GM21723 (cell line): ENCODE data around the gene UCK2.
"Not testable (repeated sequence)": the region's sequence is repeated elsewhere in the genome, so short reads cannot be mapped to it uniquely, and the experiment has no call there.

Experiments
- ATAC-seq: cut with Tn5 transposase; IDR thresholded peaks from one replicate; pipeline ENCODE4 v1.9.1; 2021; ENCODE audit warnings: mild to moderate bottlenecking, moderate library complexity; ENCODE audit not compliant: unreplicated experiment

The UCK2 gene

DNA sequence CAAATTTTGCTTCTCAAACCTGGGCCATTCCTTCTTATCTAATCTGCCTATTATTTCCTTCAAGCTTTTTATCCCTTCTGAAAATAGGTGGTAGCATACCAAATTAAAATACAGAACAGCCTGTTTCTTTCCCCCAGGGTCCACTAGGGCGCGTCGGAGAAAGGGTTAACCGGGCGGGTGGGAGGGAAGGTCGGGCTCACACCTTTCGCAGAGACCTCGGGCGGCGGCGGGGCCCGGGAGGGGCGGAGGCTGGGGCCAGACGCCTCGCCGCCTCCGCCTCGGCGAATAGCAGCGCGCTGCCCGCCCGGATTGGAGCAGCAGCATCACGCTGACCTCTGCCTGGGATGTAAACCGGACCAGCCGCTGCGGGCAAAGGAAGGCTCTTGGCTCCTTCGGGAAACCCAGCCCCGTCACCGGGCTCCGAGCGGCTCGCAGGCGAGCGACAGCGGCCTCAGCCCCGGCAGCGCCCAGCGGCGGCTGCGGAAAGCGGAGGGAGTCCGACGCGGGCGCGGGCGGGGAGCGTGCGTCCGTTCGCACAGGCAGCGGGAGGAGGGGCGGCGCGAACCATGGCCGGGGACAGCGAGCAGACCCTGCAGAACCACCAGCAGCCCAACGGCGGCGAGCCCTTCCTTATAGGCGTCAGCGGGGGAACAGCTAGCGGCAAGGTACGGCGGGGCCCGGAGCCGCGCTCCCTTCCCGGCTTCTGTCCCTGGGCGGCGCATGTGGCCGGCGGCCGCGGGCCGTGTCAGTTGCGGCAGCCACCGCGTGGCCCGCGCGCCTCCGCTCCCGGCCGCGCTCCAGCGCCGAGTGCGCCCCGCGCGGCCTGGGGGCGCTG, at the start of gene UCK2:
Gene UCK2, plus strand, starts transcription at position 347 of the 835 bp plus-strand sequence. Its CDS starts 220 bp downstream, at position 567.
- ATAC-seq, result peak; percentile 68

- not testable (repeated sequence) for ATAC-seq
These were observed 49.2 kb upstream of the UCK2 start for GRCh38 chr1:165778197-165778596.

GRCh38 chr1:165783519-165783918, 43.9 kb upstream of the UCK2 start:
- not testable (repeated sequence) for ATAC-seq

DNA sequence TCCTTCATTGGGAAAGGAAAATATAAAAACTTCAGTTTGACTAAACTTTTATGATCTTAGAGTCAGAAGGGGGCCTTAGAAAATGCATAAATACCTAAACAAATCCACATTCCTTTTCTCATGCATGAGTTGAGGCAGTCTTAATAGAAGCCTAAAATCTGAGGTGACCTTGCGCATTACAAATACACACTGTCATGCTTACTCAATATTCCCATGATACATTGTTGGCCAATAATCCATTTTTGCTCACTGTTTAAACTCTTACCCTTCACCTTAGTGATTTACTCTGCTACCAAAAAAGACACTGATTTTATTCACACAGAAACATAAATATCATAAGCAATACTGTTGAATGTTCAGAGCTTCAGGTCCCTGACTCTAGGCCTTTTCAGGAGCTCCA, 39.7 kb upstream of the UCK2 start:
- ATAC-seq, result no peak

DNA sequence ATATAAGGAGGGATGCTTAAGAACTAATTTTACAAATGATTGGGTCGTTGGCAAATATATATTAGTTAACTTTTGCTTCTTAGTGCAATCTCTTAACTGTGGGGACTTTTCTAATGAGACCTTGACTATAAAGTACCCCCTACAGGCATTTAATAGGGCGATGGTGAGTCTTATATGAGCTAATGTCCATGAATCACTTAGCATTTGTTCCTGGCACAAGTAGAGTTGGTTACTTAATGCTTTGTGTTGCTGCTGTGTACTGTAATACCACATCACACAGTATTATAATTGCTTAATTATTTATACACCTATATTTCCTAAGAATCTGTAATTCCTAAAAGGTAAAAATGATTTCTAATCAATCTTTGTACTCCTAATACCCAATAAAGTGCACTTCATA, 33.5 kb upstream of the UCK2 start:
- no peak for ATAC-seq

GRCh38 chr1:165795894-165796293, 31.5 kb upstream of the UCK2 start:
- no peak for ATAC-seq

- ATAC-seq, result no peak
These were observed 28.0 kb upstream of the UCK2 start for GRCh38 chr1:165799387-165799786.

GRCh38 chr1:165804513-165804912, 22.9 kb upstream of the UCK2 start:
- ATAC-seq, result not testable (repeated sequence)

DNA sequence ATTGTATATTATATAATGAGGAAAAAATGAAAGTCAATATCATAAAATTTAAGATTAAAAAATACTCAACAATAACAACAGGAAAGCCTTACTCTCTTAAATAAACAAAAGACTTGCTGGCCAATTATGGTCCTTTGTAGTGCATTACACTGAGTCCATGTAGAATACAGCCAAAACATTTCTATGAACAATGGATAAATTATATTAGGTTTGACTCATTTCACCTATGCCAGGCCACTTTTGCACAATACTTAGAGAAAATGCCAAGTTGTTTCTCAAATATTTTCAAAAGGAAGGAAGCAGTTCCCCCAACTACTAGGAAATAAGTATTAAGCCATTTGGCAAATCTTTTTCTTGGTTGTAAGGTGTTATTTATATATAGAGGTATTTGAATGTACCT, 19.8 kb upstream of the UCK2 start:
- no peak for ATAC-seq

DNA sequence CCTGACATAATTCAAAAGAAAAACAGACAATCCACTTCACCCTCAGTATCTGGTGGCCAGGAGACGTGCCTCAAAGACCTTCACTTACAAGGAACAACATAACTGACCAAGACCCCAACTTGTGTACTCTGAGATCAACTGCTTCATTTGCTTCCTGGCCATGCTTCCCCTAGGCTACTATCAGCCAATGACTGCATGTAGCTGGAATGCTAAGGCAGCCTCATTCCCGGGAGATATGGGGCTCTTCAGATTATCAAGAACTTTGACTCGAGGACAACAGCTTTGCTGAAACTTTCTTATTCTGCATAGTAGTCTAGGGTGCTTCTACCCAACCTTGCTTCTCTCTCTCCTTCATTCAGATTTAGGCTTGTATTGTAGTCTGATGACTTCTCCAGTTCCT, 11.7 kb upstream of the UCK2 start:
- ATAC-seq, result no peak

GRCh38 chr1:165816157-165816556, 11.3 kb upstream of the UCK2 start:
- ATAC-seq, result no peak

- no peak for ATAC-seq
These were observed 10.5 kb upstream of the UCK2 start for GRCh38 chr1:165816826-165817497.

DNA sequence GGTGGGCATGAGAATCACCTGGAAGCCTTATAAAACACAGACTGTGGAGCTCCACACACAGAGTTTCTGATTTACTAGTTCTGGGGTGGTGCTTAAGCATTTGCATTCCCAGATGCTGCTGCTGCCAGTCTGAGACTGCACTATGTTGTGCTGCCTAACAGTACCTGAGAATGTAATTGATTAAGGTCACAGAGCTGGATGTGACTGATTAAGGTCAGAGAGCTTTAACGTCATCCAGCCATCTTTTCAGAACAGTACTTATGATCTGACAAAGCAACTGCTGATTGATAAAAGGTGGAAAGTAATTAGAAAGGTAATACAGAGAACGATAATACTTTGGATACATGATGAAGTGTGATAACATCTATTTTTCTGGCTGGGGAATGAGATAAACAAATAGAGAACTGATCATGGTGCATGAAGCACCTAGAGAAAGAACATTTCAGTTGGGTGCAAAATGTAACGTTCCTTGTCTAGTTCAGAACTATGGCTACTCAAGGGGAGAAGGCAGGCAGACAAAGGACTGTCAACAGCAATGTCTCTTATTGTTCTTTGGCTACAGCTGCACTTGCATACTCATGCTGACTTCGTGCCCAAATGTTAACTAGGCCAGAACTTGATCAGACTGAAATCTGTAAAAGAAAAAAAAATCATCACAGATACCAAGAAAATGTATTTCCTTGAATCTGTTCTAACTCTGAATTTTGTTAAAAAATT, 3.7 kb upstream of the UCK2 start:
- ATAC-seq, result no peak

- ATAC-seq, result no peak
These were observed 3.2 kb upstream of the UCK2 start for GRCh38 chr1:165824269-165824643.

- no peak for ATAC-seq
These were observed 698 bp upstream of the UCK2 start for GRCh38 chr1:165826565-165827267.

- ATAC-seq, result peak; percentile 49
These were observed 772 bp downstream of the UCK2 start for GRCh38 chr1:165828103-165828668.

DNA sequence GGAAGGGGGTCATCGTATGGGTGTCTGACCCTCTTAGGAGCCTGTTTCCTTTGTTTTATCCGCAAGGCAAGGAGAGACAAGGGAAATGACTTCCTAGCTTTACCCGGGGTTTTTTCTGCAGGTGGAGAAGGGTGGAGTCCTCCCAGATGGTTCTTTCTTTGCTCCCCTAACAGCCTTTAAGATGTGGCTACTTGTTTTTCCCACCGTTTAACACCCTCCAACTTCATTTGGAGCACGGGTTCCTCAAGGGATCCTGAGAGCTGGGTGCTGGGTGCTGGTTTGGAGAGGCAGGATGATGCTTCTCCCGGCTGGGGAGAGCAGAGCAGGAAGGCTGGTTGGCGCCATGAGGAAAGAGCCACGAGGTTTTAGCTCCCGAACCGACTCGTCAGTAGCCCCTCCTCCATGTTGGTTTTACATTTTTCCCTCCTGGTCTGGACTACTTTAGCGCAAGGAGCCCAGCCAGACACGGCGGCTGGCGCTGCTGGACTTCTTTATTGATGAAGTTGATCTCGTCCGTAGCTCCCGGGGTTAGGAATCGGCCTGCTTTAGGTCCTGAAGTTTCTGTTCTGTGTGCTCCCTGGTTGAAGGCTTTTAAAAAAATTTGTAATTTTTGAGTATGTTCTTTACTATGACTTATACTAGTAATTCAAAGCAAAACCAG, 1.4 kb downstream of the UCK2 start:
- ATAC-seq, result peak; percentile 20

DNA sequence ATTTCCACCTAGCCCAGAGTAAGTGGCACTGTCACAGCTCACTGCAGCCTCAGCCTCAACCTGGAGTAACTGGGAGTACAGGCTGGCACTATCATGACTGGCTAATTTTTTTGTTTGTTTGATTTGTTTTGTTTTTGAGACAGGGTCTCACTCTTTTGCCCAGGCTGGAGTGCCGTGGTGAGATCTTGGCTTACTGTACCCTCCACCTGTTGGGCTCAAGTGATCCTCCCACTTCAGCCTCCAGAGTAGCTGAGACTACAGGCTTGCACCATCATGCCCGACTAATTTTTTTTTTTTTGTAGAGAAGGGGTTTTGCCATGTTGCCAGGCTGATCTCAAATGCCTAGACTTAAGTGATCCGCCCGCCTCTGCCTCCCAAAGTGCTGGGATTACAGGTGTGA, 2.5 kb downstream of the UCK2 start:
- no peak for ATAC-seq

DNA sequence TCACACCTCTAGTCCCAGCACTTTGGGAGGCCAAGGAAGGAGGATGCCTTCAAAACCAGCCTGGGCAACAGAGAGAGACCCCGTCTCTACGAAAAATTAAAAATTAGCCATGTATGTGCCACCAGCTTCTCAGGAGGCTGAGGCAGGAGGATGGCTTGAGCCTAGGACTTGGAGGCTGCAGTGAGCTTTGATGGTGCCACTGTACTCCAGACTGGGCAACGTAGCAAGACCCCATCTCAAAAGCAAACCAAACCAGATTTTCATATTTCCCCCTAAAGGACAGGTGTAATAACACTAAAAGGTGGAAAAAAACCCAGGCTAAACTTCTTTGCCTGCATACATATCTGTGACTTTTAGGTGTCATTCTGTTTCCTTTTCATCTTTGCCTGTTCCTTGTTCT, 3.7 kb downstream of the UCK2 start:
- no peak for ATAC-seq

DNA sequence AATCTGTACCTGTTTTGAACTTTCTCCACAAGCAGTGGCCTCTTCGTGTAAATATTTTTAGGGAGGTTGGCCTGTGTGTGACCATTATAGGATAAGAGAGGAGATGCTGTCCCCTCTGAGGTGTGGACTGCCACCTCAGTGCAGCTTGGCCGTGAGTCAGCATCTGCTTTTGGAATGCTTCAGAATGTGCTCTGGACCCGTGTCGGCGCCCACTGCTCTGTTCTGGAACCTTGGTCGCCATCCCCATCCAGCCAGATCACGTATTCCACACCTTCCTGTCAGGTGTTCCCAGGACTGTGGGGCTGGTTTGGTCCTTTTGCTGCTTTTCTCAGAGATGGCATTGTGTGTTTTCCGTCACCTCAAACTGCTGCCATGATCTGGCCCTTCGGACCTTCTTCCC, 5.5 kb downstream of the UCK2 start:
- no peak for ATAC-seq
